H9 (cell line): Measurements from ENCODE around the gene MBNL1. TPM values are rescaled to one million over a fixed set of nuclear protein-coding genes. Genes with fewer than 3 reads are reported as not detected.

Experiments used
- DNase-seq: peaks from one replicate; pipeline ENCODE4 v3.0.0-alpha.2; 2017
- H2AFZ ChIP-seq: one replicate; pipeline ENCODE4 v1.6.1; 2013; ENCODE audit warnings: mild to moderate bottlenecking, low read length, control low read depth, moderate library complexity
- H2AK5ac ChIP-seq: 2 replicates; pipeline ENCODE4 v1.6.1; 2013; ENCODE audit warnings: low read length, control low read depth, mixed read lengths; ENCODE audit not compliant: insufficient read length
- H2BK120ac ChIP-seq: one replicate; pipeline ENCODE4 v1.6.1; 2013; ENCODE audit warnings: low read depth, mild to moderate bottlenecking, low read length, control low read depth, inconsistent platforms; ENCODE audit not compliant: poor library complexity, severe bottlenecking
- H2BK12ac ChIP-seq: 2 replicates; pipeline ENCODE4 v1.6.1; 2013; ENCODE audit warnings: low read length, control low read depth, mixed read lengths, low read depth; ENCODE audit not compliant: insufficient read length
- H2BK15ac ChIP-seq: 2 replicates; pipeline ENCODE4 v1.6.1; 2013; ENCODE audit warnings: low read depth, low read length, control low read depth
- H2BK20ac ChIP-seq: one replicate; pipeline ENCODE4 v1.6.1; 2013; ENCODE audit warnings: low read depth, mild to moderate bottlenecking, low read length, control low read depth, inconsistent platforms; ENCODE audit not compliant: poor library complexity, severe bottlenecking
- H2BK5ac ChIP-seq: 2 replicates; pipeline ENCODE4 v1.6.1; 2013; ENCODE audit warnings: low read length, control low read depth, mixed read lengths; ENCODE audit not compliant: insufficient read length
- H3K14ac ChIP-seq: 2 replicates; pipeline ENCODE4 v1.6.1; 2013; ENCODE audit warnings: low read length, control low read depth; ENCODE audit not compliant: insufficient read depth
- H3K18ac ChIP-seq: 2 replicates; pipeline ENCODE4 v1.6.1; 2013; ENCODE audit warnings: low read depth, mild to moderate bottlenecking, mixed read lengths, low read length, control low read depth; ENCODE audit not compliant: insufficient read length
- H3K23ac ChIP-seq: 2 replicates; pipeline ENCODE4 v1.6.1; 2013; ENCODE audit warnings: low read length, control low read depth, mixed read lengths, low read depth; ENCODE audit not compliant: insufficient read length
- H3K23me2 ChIP-seq: 2 replicates; pipeline ENCODE4 v1.6.1; 2013; ENCODE audit warnings: low read depth, mild to moderate bottlenecking, mixed read lengths, low read length, control low read depth; ENCODE audit not compliant: insufficient read length, poor library complexity, severe bottlenecking
- H3K27ac ChIP-seq: 2 replicates; pipeline ENCODE4 v1.5.1; 2013; ENCODE audit warnings: low read length, control low read depth, mixed read lengths, low read depth; ENCODE audit not compliant: insufficient read length
- H3K27me3 ChIP-seq: 2 replicates; pipeline ENCODE4 v1.6.1; 2013; ENCODE audit warnings: low read length, control low read depth, inconsistent platforms; ENCODE audit not compliant: insufficient read depth
- H3K4ac ChIP-seq: 2 replicates; pipeline ENCODE4 v1.6.1; 2013; ENCODE audit warnings: low read depth, mild to moderate bottlenecking, control low read depth, inconsistent platforms, low read length, moderate library complexity
- H3K4me1 ChIP-seq: 2 replicates; pipeline ENCODE4 v1.6.1; 2013; ENCODE audit warnings: low read length, control low read depth, inconsistent platforms; ENCODE audit not compliant: insufficient read depth
- H3K4me2 ChIP-seq: 2 replicates; pipeline ENCODE4 v1.6.1; 2013; ENCODE audit warnings: low read length, control low read depth, mixed read lengths; ENCODE audit not compliant: insufficient read length, insufficient read depth
- H3K56ac ChIP-seq: 2 replicates; pipeline ENCODE4 v1.6.1; 2013; ENCODE audit warnings: low read depth, mild to moderate bottlenecking, mixed read lengths, low read length, control low read depth; ENCODE audit not compliant: insufficient read length
- H3K79me1 ChIP-seq: 2 replicates; pipeline ENCODE4 v1.6.1; 2013; ENCODE audit warnings: low read depth, mild to moderate bottlenecking, moderate library complexity, low read length, control low read depth, inconsistent platforms; ENCODE audit not compliant: insufficient read depth, poor library complexity, severe bottlenecking
- H3K79me2 ChIP-seq: 2 replicates; pipeline ENCODE4 v1.6.1; 2013; ENCODE audit warnings: low read length, control low read depth, inconsistent platforms; ENCODE audit not compliant: insufficient read depth
- H3K9ac ChIP-seq: 2 replicates; pipeline ENCODE4 v1.6.1; 2013; ENCODE audit warnings: low read length, control low read depth, mixed read lengths; ENCODE audit not compliant: insufficient read length; ENCODE audit errors: extremely low read depth
- H3K9me3 ChIP-seq: one replicate; pipeline ENCODE4 v1.6.1; 2013; ENCODE audit warnings: low read depth, low read length, inconsistent platforms; ENCODE audit not compliant: control insufficient read depth
- H3T11ph ChIP-seq: one replicate; pipeline ENCODE4 v1.6.1; 2013; ENCODE audit warnings: mild to moderate bottlenecking, low read length, control low read depth, inconsistent platforms
- H4K20me1 ChIP-seq: one replicate; pipeline ENCODE4 v1.6.1; 2013; ENCODE audit not compliant: control insufficient read depth, insufficient read length, insufficient read depth
- H4K5ac ChIP-seq: 2 replicates; pipeline ENCODE4 v1.6.1; 2013; ENCODE audit warnings: low read depth, mild to moderate bottlenecking, mixed read lengths, low read length, control low read depth; ENCODE audit not compliant: insufficient read length
- H4K8ac ChIP-seq: replicated peaks from 2 replicates; pipeline ENCODE4 v1.6.1; 2013; ENCODE audit warnings: low read length, control low read depth, mixed read lengths, low read depth; ENCODE audit not compliant: insufficient read length
- H4K91ac ChIP-seq: 2 replicates; pipeline ENCODE4 v1.6.1; 2013; ENCODE audit warnings: low read depth, mild to moderate bottlenecking, moderate library complexity, mixed read lengths, low read length, control low read depth; ENCODE audit not compliant: insufficient read length
- H3K27ac Mint-ChIP-seq, 3 experiments: 2 replicates in 2 of 3; 3 replicates in 1 of 3; pipeline ENCODE4 v1.8.0; 2020 to 2021; ENCODE audit warnings: mixed read lengths in 3 of 3, mild to moderate bottlenecking in 1 of 3, moderate library complexity in 1 of 3
- H3K27me3 Mint-ChIP-seq: 2 replicates; pipeline ENCODE4 v1.8.0; 2021; ENCODE audit warnings: low read depth, mild to moderate bottlenecking, moderate library complexity, mixed read lengths
- H3K36me3 Mint-ChIP-seq, 3 experiments: 2 replicates in 2 of 3; 3 replicates in 1 of 3; pipeline ENCODE4 v1.8.0; 2020 to 2021; ENCODE audit warnings: low read depth in 3 of 3, mixed read lengths in 3 of 3; ENCODE audit not compliant: insufficient read depth in 1 of 3
- H3K4me1 Mint-ChIP-seq, 2 experiments: 2 replicates each; pipeline ENCODE4 v1.8.0; 2020; ENCODE audit warnings: mixed read lengths in 2 of 2
- H3K4me3 Mint-ChIP-seq, 2 experiments: 2 replicates in 1 of 2; 3 replicates in 1 of 2; pipeline ENCODE4 v1.8.0; 2020 to 2021; ENCODE audit warnings: mild to moderate bottlenecking in 2 of 2, mixed read lengths in 2 of 2, moderate library complexity in 1 of 2
- H3K9me3 Mint-ChIP-seq, 2 experiments: 2 replicates in 1 of 2; 3 replicates in 1 of 2; pipeline ENCODE4 v1.8.0; 2020; ENCODE audit warnings: mild to moderate bottlenecking in 2 of 2, mixed read lengths in 2 of 2, moderate library complexity in 1 of 2
- WGBS: extraction: QIAGEN DNeasy Blood & Tissue Kit; methylation state at CpG from one replicate; pipeline ENCODE4 v1.1.7; 2013; ENCODE audit warnings: missing lambda C conversion rate, low lambda C conversion rate, mixed read lengths; ENCODE audit not compliant: insufficient read length; ENCODE audit errors: extremely low coverage; 5-methylcytosine and 5-hydroxymethylcytosine counted together
- total RNA-seq: library from RNA; stranded (reverse); gene quantifications from 2 replicates; pipeline ENCODE4 v1.2.1, GENCODE V29; 2021
- TF ChIP-seq, protein P1 (sequence below): fragments of 200-600 bp; sonication (generic); conservative IDR thresholded peaks from 3 replicates; pipeline ENCODE4 v1.8.0; 2021; ENCODE audit warnings: antibody characterized with exemption, mild to moderate bottlenecking

The MBNL1 gene
- total RNA-seq, 1 experiment from 2014 or later: 14.9 TPM

DNA sequence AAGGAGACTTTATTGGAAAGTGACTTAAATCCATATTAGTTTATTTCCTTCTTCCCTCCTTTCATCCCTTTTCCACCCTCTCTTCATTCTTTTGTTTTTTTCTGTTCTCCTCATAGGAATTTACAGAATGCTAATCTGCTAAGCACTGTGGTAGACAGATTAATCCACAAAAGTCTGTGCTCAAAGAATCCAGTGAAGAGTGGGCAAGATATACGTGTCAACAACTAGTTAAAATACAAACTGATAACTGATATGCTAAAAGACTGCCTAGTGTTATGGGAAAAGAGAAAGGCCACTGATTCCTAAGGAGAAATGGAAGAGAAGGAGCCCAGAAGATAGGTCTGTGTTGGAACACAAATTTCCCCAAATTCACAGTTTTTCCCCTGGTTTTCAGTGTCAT lies 202.2 kb downstream of the MBNL1 start:
- no peak overlapping the region for H3K9ac ChIP-seq
- no peak overlapping the region for H3K56ac ChIP-seq
- H4K5ac ChIP-seq: no peak overlapping the region
- Mint-ChIP-seq H3K4me3 (no peak overlapping the region), H3K4me1 (peaks cover 5 to 8% of the 10 kb centered on the region in 2 experiments), H3K27me3 (no peaks in the 10 kb centered on the region), H3K27ac (no peak overlapping the region), H3K36me3 (peaks cover 0 to 5% (median 1%) of the 10 kb centered on the region in 3 experiments; a peak in 2 of 7 replicates), H3K9me3 (peaks cover 6% of the 10 kb centered on the region in 2 experiments; a peak in 4 of 5 replicates)
- H3K27me3 ChIP-seq: no peaks in the 10 kb centered on the region
- H2BK20ac ChIP-seq: no peak overlapping the region
- no peak overlapping the region for H2AK5ac ChIP-seq
- H3K27ac ChIP-seq: no peak overlapping the region
- no peaks in the 10 kb centered on the region for H3K79me1 ChIP-seq
- H2AFZ ChIP-seq: no peak overlapping the region
- no peak overlapping the region for H3K18ac ChIP-seq
- no peak overlapping the region for H2BK12ac ChIP-seq
- no peak overlapping the region for H2BK120ac ChIP-seq
- TF ChIP-seq, protein P1, sequence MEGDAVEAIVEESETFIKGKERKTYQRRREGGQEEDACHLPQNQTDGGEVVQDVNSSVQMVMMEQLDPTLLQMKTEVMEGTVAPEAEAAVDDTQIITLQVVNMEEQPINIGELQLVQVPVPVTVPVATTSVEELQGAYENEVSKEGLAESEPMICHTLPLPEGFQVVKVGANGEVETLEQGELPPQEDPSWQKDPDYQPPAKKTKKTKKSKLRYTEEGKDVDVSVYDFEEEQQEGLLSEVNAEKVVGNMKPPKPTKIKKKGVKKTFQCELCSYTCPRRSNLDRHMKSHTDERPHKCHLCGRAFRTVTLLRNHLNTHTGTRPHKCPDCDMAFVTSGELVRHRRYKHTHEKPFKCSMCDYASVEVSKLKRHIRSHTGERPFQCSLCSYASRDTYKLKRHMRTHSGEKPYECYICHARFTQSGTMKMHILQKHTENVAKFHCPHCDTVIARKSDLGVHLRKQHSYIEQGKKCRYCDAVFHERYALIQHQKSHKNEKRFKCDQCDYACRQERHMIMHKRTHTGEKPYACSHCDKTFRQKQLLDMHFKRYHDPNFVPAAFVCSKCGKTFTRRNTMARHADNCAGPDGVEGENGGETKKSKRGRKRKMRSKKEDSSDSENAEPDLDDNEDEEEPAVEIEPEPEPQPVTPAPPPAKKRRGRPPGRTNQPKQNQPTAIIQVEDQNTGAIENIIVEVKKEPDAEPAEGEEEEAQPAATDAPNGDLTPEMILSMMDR: no peak
- no peaks in the 10 kb centered on the region for H3K79me2 ChIP-seq
- no peak overlapping the region for H4K8ac ChIP-seq
- no CpG with 5 or more reads among the region's 1 CpG for WGBS
- no peak overlapping the region for H3K4ac ChIP-seq
- H4K91ac ChIP-seq: no peak overlapping the region
- no peak for DNase-seq
- H3K23me2 ChIP-seq: no peaks in the 10 kb centered on the region
- no peak overlapping the region for H2BK15ac ChIP-seq
- H3T11ph ChIP-seq: no peak overlapping the region
- H3K4me1 ChIP-seq: peaks cover 3% of the 10 kb centered on the region; the same call in 1 of the 2 replicates
- H4K20me1 ChIP-seq: no peaks in the 10 kb centered on the region
- no peaks in the 10 kb centered on the region for H3K9me3 ChIP-seq
- no peak overlapping the region for H3K4me2 ChIP-seq
- no peak overlapping the region for H2BK5ac ChIP-seq
- H3K14ac ChIP-seq: no peak overlapping the region
- no peak overlapping the region for H3K23ac ChIP-seq
